IPS DF 19.7 (cell line): Measurements from ENCODE around the gene EFCAB12.
"Not testable (repeated sequence)": the region's sequence is repeated elsewhere in the genome, so short reads cannot be mapped to it uniquely, and the experiment has no call there.

Experiments used
- DNase-seq: peaks from one replicate; pipeline ENCODE4 v3.0.0-alpha.2; 2013; ENCODE audit warnings: low read depth, low spot score

The EFCAB12 gene

DNA sequence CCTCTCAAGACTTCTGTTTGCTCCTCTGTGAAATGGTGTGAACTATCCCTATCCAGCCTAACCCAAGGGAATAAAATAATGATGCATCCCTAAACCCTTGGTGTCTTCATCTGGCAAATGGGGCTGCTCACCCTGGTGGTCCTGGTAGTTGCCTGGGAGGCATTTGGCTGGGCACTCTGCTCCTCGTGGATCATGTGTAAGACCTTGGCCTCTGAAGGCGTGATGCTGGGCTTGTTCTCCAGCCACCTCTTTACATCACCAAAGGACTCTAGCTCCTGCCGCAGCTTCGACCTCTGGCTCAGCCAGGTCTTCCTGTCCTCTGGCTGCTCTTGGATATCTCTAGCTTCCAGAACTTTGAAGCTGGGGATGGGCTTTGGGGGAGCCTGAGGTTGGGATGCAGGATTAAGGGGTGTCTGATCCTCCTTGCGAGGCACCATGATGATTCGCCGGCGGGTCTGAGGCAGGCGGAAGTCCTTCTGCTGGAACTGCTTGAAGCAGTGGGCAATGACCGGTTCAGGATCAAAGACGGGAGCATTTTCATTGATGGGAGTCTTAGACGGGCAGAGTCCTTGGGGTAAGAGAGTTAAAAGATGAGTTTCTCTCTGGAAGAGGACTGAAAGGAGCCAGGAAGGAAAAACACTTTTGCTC is 7.1 kb downstream of the EFCAB12 start:
- DNase-seq: no peak

DNA sequence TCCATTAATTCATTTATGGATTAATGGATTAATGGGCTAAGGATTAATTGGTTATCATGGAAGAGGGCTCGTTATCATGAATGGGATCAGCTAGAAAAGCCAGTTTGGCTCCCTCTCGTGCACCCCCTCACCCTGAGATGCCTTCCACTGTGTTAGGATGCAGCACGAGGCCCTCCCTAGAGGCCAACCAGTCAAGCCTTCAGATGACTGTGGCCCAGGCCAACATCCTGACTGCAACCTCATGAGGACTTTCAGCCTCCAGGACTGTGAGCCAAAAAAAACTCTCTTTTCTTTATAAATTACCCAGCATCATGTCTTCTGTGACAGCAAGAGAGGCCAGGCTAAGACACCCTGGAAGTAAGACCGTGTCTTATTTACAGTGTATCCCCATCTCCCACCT is 9.0 kb downstream of the EFCAB12 start:
- DNase-seq: no peak

DNA sequence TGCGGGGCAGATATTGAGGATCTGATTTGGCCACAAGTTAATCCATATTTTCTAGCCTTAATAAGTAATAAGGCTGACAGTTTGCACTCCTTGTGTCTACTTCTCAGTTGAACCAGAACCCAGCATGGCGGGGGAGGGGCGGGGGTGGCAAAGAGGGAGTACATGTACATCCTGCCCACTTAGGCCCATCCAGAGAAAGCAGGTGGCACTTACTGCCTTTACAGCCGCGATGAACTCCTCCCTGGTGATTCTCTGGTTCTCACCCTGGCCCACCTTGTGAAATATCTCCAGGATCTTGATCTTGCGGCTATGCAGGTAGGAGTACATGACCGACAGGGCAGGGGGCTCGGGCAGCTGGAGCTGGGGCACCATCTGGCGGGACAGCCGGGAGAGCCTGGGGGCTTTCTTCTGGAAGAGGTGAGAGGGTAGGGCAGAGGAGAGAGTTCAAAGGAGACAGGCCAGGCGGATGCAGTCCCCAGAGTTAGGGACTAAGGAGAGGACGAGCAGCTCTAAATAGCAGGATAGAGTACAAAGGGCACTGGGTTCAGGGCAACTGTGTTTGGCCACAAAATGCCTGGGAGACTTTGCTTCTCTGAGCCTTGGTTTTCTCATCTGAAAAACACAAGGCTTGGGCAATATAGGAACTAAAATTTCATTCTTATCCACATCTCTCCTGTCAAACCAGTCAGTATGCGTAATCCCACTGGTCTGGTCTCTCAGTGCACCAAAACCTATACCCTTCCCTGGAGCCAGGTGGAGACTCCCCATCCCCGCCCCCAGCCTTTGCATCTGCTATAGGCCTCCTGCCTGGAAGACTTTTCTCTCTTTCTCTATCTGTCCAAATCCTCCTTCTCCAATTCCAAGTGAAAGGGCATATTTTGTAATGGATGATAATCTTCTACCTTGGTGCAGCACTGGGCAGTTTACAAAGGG is 10.1 kb downstream of the EFCAB12 start:
- DNase-seq: no peak

DNA sequence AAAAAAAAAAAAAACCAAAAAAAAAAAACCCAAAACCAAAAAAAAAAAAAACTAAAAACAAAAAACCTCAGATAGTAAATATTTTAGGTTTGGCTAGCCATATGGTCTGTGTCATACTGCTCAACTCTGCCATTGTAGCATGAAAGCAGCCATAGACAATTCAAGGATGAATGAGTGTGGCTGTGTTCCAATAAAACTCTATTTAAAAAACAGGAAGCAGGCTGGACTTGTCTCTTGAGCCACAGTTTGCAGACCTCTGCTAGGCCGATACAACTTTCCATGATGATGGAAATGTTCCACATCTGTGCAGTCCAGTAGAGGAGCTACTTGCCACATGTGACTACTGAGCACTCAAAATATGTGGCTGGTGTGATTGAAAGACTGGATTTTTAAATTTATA is 11.1 kb downstream of the EFCAB12 start:
- no peak for DNase-seq

DNA sequence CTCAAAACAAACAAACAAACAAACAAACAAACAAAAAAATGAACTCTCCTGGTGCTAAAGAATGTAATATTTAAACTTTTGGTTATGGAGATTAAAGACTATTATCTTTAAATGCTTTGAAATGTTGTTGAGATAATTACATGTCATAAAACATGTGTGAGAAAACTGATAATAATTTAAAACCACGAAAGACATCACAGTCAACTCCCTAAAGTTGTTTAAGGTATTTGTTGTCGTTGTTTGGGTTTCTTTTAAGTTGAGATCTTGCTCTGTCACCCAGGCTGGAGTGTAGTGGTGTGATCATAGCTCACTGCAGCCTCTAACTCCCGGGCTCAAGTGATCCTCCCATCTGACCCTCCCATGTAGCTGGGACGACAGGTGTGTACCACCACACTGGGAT is 12.0 kb downstream of the EFCAB12 start:
- DNase-seq: no peak

DNA sequence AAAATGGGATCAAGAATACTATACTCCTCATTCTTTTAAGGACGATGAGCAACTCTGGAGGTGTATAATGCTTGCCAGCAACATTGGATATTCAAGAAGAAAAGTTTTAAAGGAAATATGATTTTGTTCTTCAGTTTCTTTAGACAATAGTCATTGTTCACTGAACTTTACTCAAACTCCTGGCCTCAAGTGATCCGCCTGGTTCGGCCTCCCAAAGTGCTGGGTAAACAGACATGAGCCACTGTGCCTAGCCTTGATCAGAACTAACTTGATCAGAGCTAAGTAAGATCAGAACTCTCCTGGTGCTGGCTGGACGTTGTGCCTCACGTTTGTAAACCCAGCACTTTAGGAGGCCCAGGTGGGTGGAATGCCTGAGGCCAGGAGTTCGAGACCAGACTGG is 12.6 kb downstream of the EFCAB12 start:
- DNase-seq: no peak

DNA sequence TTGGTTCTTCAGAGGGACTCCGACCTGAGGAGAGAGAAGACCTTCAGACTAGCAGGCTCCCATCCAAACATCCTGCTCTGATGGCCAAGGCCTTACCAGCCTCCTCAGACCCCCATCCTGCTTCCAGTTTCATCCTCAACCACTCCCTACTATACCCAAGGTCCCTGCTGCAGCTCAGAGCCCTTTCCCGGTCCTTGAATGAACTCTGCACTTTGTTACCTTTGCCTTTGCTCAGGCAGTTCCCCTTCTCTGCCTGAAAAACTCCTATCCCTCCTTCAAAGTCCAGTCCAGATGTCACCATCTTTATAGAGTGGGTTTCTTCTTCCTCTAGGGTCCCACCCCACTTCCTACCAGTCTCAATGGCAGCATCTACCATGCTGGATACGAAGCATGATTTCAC is 13.1 kb downstream of the EFCAB12 start:
- no peak for DNase-seq

DNA sequence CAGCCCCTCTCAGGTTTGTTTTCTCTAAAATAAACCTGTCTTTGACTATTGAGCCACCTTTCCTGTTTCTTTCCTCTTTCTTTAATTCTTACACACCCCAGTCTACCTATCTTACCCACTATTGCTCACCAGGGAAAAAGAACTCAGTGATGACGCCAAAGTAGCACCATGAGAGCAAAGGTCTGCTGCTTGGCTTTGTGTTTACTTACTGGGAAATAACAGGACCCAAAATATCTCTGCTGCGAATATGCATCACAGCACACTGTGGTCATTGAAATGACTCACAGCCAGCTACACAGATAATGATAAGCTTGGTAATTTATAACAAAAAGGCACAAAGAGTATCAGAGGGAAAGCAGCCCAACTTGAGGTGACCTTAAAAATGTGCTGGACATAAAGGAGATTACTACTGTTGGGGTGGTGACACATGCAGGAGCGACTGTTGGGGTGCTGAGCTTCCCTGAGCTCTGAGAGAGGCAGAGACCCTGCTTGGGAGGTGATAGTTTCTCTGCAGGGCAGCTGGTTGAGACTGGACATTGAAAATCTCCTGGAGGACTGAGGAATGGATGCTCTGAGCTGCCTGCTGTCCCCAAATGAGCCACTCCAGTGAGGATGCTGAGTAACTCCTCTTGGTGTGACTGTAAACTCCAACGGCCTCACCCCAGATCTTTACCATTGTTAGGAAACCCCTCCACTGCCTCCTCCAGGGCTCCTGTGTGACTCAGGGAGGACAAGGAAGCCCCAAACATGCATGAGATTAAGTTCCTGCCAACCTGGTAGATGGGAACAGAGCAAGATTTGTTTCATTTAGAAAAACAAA is 14.5 kb downstream of the EFCAB12 start:
- DNase-seq: no peak

DNA sequence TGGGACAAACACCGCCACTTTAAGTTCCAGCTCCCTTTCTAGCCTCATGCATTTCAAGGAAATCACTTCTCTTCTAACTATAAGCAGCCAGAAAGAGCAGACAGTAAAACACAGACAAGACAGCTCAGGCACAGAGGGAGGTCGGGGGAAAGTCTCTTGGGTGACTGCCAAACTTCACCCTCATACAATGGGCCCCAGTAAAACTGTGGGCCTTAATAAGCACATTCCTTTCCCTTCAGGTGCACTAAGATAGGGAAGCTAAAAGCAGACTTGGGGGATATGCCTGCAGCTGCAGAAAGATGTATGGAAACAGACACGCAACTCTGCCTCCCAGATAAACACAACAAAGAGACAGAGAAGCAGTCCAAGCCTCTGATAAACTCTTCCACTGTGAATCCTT is 15.2 kb downstream of the EFCAB12 start:
- DNase-seq: not testable (repeated sequence)

DNA sequence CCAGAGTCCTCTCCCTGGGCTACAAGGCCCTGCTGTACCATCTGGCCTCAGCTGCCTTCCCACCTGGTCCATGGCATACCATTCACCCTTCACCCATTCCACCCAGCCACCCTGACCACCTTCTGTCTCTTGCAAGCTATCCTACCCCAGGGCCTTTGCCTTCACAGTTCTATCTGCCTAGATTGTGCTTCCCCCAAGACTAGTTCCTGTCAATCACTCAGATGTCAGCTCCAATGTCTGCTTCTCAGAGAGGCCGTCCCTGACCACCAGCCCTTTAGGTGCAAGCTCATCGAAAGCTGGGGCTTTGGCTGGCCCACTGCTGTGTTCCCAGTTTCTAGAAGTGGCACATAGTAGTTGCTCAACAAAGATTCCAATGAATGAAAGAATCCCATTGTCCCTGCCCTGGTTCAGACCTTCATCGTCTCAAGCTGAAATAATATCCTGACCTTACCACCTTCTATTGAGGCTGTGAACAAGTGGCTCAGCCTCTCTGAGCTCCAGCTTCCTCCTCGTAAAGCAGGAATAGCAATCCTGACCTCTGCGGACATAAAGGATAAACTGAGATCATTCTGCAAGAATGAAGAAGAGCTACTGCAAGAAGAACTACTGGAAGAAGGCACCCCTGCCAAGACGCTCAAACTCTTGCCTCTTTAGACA is 15.8 kb downstream of the EFCAB12 start:
- DNase-seq: no peak

DNA sequence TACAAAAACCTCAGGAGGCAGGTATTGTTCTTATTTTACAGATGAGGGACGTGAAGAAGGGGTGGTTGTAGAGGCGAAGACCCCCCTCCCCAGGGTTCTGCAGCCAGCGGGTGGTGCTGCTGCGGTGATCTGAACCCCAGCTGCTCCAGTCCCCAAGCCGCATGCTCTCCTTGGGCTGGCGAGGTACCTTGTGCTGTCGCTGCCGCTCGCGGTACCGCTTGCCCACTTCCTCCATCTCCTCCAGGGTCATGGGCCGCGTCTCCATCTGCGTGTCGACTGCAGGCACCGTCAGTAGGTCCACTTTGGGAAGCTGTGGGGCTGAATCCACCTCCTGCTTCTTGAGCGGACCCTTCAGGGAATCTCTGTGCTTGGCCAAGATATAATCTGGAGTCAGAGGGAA is 17.5 kb downstream of the EFCAB12 start:
- no peak for DNase-seq

DNA sequence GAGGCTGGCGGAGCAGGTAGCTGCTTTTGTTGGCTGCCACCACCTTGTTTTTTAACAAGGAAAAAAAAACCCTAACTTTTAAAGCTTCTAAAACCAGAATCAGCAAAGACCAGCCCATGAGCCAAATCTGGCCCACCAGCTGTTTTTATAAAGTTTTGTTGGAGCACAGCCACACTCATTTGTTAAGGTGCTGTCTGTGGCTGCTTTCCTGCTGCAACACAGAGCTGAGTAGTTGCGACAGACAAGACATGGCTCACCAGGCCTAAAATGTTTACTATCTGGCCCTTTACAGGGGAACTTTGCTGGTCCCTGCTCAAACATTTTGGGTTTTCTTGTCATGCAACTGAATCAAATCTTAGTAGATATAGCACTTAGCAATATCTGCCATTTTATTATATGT is 18.9 kb downstream of the EFCAB12 start:
- no peak for DNase-seq

DNA sequence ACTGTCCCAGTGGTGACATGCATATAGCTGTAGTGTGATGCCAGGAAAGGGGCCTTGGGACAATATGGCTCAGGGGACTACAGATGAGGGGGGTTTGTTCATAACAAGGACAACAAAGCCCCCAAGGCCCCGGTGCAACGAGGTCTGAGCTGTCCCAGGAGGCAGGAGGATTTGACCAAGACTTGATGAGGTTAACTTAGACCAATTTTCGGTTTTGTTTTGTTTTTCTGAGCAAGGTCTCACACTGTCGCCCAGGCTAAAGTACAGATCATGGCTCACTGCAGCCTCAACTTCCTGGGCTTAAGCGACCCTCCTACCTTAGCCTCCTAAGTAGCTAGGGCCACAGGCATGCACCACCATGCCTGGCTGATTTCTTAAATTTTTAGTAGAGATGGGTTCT is 23.8 kb downstream of the EFCAB12 start:
- no peak for DNase-seq

DNA sequence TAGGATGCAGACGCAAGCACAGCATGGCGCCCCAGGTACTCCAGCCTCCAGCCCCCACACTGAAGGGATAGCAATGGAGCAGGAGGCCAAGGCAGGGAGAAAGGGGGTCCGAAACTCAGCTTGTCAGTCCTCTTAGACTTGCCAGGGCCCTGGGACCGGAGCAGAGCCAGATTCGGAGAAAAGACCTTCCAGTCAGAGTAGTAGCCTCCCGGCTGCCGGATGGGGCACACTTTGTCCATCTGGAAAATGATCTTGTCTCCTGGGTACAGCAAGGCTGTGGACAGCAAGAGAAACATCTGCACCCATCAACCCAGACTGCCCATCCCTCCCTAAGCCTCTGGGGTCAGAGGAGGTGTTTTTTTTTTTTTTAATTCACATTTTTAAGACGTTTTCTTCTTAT is 24.3 kb downstream of the EFCAB12 start:
- DNase-seq: no peak

DNA sequence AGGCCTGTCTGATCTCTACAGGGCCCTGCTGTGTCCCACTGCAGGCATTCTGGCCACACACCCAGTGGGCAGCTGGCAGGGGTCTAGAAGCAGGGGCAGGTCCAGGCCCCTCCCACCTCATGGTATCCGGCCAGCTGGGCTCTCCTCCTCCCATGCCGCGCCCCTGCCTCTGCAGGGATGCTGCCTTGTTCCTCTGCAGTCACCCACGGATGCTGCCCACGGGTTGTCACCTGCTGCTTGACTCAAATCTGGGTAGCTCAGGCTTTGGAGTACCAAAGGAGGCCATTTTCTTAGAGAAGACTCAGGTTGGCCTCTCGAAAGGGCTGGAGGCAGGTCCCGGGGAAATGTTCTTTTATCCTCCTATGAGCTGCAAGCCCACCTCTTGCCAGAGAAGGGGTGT is 25.0 kb downstream of the EFCAB12 start:
- no peak for DNase-seq

DNA sequence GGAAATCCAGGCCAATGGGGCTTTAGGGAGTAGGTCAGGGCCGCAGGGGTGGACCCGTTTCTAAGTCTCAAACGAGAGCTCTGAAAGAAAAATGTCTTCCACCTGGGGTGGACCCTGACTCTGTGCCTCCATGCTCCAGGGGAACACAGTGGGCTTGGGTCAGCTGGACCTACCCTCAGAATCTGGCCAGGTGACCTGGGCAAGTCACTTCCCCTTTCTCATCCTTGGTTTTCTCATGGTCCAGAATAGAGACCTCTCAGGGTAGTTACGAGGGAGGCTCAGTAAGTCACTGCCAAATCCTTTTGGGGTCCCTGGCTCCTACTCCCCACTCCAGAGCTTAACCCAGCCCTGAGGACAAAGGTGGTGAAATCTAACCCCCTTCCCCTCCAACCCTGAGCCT is 25.8 kb downstream of the EFCAB12 start:
- DNase-seq: no peak

DNA sequence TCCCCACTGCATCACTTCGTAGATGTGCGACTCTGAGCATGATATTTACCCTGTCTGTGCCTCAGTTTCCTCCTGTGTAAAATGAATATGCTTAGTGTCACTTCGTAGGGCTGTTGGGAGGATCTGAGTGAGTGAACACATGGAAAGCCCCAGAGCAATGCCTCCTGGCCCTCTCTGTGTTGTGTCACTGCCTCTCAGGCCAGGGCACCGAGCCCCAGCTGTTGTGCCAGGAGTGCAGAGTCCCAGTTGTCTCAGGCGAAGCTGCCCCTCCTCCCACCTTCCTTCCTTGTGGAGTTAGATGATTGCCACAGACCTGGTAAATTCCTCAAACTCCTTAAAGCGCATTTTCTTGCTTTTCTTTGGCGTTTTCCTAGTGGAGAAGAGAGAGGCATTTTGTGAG is 26.2 kb downstream of the EFCAB12 start:
- no peak for DNase-seq

DNA sequence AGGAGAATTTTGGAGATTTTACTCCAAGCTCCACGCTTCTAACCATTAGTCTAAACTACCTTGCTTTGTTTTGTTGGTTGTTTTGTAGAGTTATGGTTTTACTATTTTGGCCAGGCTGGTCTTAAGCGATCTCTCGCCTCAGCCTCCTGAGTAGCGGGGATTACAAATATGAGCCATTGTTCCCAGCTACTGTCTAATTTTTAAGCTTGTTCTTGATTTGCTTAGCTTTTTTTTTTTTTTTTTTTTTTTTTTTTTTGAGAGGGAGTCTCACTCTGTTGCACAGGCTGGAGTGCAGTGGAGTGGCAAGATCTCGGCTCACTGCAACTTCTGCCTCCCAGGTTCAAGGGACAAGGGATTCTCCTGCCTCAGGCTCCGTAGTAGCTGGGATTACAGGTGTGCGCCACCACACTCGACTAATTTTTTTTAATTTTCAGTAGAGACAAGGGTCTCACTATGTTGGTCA is 28.5 kb downstream of the EFCAB12 start:
- no peak for DNase-seq

DNA sequence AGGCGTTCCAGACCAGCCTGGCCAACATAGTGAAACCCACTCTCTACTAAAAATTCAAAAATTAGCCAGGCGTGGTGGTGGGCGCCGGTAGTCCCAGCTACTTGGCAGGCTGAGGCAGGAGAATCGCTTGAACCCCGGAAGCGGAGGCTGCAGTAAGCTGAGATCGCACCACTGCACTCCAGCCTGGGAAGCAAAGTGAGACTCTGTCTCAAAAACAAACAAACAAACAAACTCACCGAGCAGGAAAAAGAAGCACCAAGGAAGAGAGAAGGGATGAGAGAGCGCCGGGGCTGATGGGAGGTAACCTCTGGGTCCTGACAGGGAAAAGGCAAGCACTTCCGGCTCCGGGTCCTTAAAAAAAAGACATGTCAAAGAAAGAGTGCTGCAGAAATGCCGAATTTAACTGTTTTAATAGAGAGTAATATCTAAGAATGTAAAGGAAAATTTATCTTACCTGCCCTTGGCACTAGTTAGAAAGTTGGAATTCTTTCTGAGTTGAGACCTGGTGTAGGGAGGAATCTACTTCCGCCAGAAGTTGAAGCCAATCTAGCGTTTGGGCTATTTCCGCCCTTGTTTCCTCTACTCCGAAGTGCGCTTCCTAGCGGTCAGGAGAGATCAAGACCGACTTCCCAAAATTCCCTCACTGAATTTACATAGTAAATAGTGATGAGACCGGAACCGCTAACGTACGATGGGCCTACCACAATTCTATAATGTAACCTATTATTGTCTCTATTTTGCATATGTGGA is 29.1 kb downstream of the EFCAB12 start:
- peak; percentile 93 for DNase-seq

DNA sequence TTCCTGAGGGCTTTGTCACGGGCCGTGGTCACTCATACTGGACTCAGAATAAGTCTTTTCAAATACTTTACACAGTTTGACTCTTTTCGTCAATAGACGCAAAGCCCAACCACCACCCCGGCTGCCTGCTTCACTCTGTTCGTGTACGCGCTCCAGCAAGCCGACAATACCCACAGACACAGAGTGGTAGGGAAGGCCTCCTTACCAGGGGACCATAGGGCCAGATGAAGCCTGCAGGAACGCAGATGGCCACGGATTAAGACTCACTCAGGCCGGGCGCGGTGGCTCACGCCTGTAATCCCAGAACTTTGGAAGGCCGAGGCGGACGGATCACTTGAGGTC is 29.7 kb downstream of the EFCAB12 start:
- DNase-seq: no peak
